ENCODE results near the gene PDE4C.

The PDE4C gene

GRCh38 chr19:18225702-18226468 lies at the start of gene PDE4C:
Gene PDE4C, minus strand, starts transcription at chr19:18226438. Its CDS starts 23 bp downstream, at chr19:18226415.
- no peak for DNase-seq

GRCh38 chr19:18274781-18275356 lies 48.6 kb upstream of the PDE4C start:
- DNase-seq, result no peak

GRCh38 chr19:18274219-18274780 lies 48.1 kb upstream of the PDE4C start, which contains the start of gene IQCN:
Gene IQCN, minus strand, starts transcription at chr19:18274452. Its CDS starts 4,974 bp downstream, at chr19:18269478.
- DNase-seq, result no peak

- no peak for DNase-seq
Observed at GRCh38 chr19:18273561-18274218, 47.5 kb upstream of the PDE4C start.

GRCh38 chr19:18271433-18271841 lies 45.2 kb upstream of the PDE4C start:
- no peak for DNase-seq

GRCh38 chr19:18270326-18270725 lies 44.1 kb upstream of the PDE4C start:
- no peak for DNase-seq

GRCh38 chr19:18269070-18269723 lies 43.0 kb upstream of the PDE4C start:
- no peak for DNase-seq

- DNase-seq, result no peak
Observed at GRCh38 chr19:18266771-18267686, 40.8 kb upstream of the PDE4C start.

- no peak for DNase-seq
Observed at GRCh38 chr19:18265582-18265981, 39.3 kb upstream of the PDE4C start.

- DNase-seq, result no peak
Observed at GRCh38 chr19:18264971-18265540, 38.8 kb upstream of the PDE4C start.

- no peak for DNase-seq
Observed at GRCh38 chr19:18264137-18264854, 38.1 kb upstream of the PDE4C start.

- DNase-seq, result no peak
Observed at GRCh38 chr19:18263324-18264136, 37.3 kb upstream of the PDE4C start.

GRCh38 chr19:18262917-18263316 lies 36.7 kb upstream of the PDE4C start:
- no peak for DNase-seq

- DNase-seq, result no peak
Observed at GRCh38 chr19:18262144-18262543, 35.9 kb upstream of the PDE4C start.

GRCh38 chr19:18261474-18261873 lies 35.2 kb upstream of the PDE4C start:
- no peak for DNase-seq

GRCh38 chr19:18259893-18260292 lies 33.7 kb upstream of the PDE4C start:
- no peak for DNase-seq

- DNase-seq, result no peak
Observed at GRCh38 chr19:18257503-18258470, 31.5 kb upstream of the PDE4C start.
